Measurements from ENCODE around the gene MYH11. TPM values are rescaled to one million over a fixed set of nuclear protein-coding genes. Genes with fewer than 3 reads are reported as not detected.

The MYH11 gene
- total RNA-seq, 1 experiment from 2014 or later, result not detected

DNA sequence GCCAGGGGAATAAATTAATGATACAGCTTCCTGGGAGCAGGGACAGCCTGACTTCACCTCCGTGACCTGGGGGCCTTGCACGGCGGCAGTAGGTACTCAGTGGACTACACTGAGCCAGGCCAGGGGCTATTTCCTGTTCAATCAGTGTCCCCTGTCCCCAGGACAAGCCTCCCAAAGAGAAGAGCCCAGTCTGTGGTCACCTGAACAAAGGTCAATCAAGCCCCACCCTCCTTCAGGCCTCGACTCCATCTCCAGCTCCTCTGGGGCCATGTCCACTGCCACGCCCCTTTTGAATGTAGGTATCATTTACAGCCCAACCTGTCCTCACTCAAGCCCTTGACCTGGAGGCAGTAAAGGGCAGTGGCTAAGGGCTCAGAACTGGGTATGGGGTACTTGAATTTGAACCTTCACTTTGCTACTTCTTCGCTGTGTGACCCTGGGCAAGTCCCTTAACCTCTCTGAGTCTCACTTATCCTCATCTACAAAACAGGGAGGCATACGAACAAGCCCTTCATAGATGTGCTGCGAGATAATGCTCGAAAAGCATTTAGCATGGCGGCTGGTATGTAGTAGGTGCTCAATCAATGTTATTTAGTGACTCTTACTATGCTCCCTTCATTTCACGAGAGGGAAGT lies 29.0 kb downstream of the MYH11 start:
- DNase-seq (ENCODE audit: low spot score), result no peak
- ChIA-PET CTCF (no interaction called here), POLR2A (ENCODE audit: low non-redundant PET) (no interaction called here)
- intact Hi-C loops (cut with micrococcal nuclease; ENCODE audit: unreplicated experiment), result no loop called here
- Histone ChIP-seq H3K4me1 (ENCODE audit: insufficient read depth, low read length, poor library complexity, severe bottlenecking) (no peaks in the 10 kb centered on the region), H3K4me3 (ENCODE audit: low read depth, low read length, poor library complexity, severe bottlenecking) (no peak overlapping the region), H3K27me3 (replicated peaks; ENCODE audit: insufficient read depth, low read depth, low read length, poor library complexity) (no peaks in the 10 kb centered on the region), H3K36me3 (ENCODE audit: insufficient read depth, low read length, poor library complexity, severe bottlenecking) (no peaks in the 10 kb centered on the region), H3K27ac (ENCODE audit: low read depth, low read length, poor library complexity, severe bottlenecking) (no peak overlapping the region), H3K9me3 (ENCODE audit: low read depth, low read length, poor library complexity, severe bottlenecking) (no peaks in the 10 kb centered on the region)
- BruUV-seq (replicated peaks), result no TSS peak
- no peak for TF ChIP-seq EZH2 (IDR thresholded peaks at IDR 0.05; ENCODE audit: borderline replicate concordance, low read depth, low read length, poor library complexity, severe bottlenecking)
- TF ChIP-seq, protein P1, sequence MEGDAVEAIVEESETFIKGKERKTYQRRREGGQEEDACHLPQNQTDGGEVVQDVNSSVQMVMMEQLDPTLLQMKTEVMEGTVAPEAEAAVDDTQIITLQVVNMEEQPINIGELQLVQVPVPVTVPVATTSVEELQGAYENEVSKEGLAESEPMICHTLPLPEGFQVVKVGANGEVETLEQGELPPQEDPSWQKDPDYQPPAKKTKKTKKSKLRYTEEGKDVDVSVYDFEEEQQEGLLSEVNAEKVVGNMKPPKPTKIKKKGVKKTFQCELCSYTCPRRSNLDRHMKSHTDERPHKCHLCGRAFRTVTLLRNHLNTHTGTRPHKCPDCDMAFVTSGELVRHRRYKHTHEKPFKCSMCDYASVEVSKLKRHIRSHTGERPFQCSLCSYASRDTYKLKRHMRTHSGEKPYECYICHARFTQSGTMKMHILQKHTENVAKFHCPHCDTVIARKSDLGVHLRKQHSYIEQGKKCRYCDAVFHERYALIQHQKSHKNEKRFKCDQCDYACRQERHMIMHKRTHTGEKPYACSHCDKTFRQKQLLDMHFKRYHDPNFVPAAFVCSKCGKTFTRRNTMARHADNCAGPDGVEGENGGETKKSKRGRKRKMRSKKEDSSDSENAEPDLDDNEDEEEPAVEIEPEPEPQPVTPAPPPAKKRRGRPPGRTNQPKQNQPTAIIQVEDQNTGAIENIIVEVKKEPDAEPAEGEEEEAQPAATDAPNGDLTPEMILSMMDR (conservative IDR thresholded peaks at IDR 0.05; ENCODE audit: low read depth, low read length), result no peak

DNA sequence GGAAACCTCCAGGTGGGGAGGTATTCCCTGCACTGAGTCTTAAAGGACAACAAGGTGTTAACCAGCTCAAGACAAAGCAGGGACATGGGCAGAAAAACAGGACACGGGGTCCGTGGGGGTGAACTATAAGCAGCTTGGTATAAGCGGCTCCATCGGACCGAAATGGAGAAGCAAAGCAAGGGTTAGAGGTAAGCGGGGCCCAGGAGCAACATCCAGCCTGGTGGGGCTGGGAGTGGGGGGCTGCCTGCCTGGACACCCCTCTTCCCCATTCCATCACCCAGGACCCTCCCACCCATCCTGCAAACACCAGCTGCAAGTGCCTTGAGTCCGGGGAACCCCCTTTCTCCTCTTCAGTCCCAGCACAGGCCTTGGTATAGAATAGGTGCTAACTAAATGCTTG lies 29.5 kb downstream of the MYH11 start:
- TF ChIP-seq EZH2 (IDR thresholded peaks at IDR 0.05; ENCODE audit: borderline replicate concordance, low read depth, low read length, poor library complexity, severe bottlenecking), result no peak
- Histone ChIP-seq H3K9me3 (ENCODE audit: low read depth, low read length, poor library complexity, severe bottlenecking) (no peaks in the 10 kb centered on the region), H3K36me3 (ENCODE audit: insufficient read depth, low read length, poor library complexity, severe bottlenecking) (no peaks in the 10 kb centered on the region), H3K27ac (ENCODE audit: low read depth, low read length, poor library complexity, severe bottlenecking) (no peak overlapping the region), H3K4me1 (ENCODE audit: insufficient read depth, low read length, poor library complexity, severe bottlenecking) (no peaks in the 10 kb centered on the region), H3K27me3 (replicated peaks; ENCODE audit: insufficient read depth, low read depth, low read length, poor library complexity) (no peaks in the 10 kb centered on the region), H3K4me3 (ENCODE audit: low read depth, low read length, poor library complexity, severe bottlenecking) (no peak overlapping the region)
- no TSS peak for BruUV-seq (replicated peaks)
- intact Hi-C loops (cut with micrococcal nuclease; ENCODE audit: unreplicated experiment), result no loop called here
- no peak for DNase-seq (ENCODE audit: low spot score)
- POLR2A ChIA-PET (ENCODE audit: low non-redundant PET), result no interaction called here
- CTCF ChIA-PET, result no interaction called here

DNA sequence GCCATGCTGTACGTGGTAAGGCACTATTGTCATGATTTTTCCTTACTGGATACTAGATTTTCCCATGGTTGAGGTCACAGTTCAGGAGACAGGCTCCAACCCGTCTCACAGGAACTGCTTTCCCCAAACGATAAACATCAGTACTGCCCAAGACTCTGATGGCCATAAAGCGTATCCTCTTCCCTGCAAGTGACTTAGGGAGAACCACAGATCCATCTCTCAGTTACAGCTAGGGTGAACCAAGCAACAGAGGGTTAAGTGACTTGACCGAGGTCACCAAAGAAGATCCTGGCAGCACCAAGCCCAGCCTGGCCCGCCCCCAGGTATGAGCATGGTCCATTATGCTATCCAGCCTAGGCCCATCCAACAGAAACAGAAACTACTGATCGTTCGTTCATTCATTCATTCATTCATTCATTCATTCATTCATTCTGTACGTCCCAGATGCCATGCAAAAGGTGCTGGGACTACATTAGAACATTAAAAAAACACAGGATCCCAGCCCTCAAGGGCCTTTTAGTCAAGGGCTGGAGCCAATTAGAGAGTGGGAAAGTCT lies 31.0 kb downstream of the MYH11 start:
- no peaks in the 10 kb centered on the region for H3K36me3 ChIP-seq (ENCODE audit: insufficient read depth, low read length, poor library complexity, severe bottlenecking)
- no peak overlapping the region for H3K4me3 ChIP-seq (ENCODE audit: low read depth, low read length, poor library complexity, severe bottlenecking)
- H3K9me3 ChIP-seq (ENCODE audit: low read depth, low read length, poor library complexity, severe bottlenecking), result no peaks in the 10 kb centered on the region
- intact Hi-C loops (cut with micrococcal nuclease; ENCODE audit: unreplicated experiment), result no loop called here
- no peak for DNase-seq (ENCODE audit: low spot score)
- TF ChIP-seq, protein P1 (conservative IDR thresholded peaks at IDR 0.05; ENCODE audit: low read depth, low read length), result no peak
- no peak for TF ChIP-seq EZH2 (IDR thresholded peaks at IDR 0.05; ENCODE audit: borderline replicate concordance, low read depth, low read length, poor library complexity, severe bottlenecking)
- H3K4me1 ChIP-seq (ENCODE audit: insufficient read depth, low read length, poor library complexity, severe bottlenecking), result no peaks in the 10 kb centered on the region
- no peak overlapping the region for H3K27ac ChIP-seq (ENCODE audit: low read depth, low read length, poor library complexity, severe bottlenecking)
- POLR2A ChIA-PET (ENCODE audit: low non-redundant PET), result no interaction called here
- CTCF ChIA-PET, result no interaction called here
- H3K27me3 ChIP-seq (replicated peaks; ENCODE audit: insufficient read depth, low read depth, low read length, poor library complexity), result no peaks in the 10 kb centered on the region
- BruUV-seq (replicated peaks), result no TSS peak

DNA sequence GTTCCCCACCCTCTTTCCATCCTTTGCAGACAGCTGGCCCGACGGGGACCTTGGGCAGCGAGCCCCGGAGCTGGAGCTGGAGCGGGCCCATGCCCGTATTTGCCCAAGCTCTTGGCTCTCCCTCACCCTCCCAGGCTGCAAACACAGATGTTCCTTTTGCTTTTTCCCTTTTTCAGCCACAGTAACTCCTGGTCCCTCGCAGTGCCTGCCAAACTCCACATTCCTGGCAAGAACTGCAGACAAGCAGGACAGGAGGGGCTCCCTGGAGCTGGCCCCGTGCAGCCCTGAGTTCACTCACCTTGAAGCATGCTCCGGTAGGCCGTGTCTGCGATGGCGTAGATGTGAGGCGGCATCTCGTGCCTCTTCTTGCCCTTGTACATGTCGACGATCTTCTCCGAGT lies 33.9 kb downstream of the MYH11 start:
- no peak for DNase-seq (ENCODE audit: low spot score)
- TF ChIP-seq EZH2 (IDR thresholded peaks at IDR 0.05; ENCODE audit: borderline replicate concordance, low read depth, low read length, poor library complexity, severe bottlenecking), result no peak
- TF ChIP-seq, protein P1 (conservative IDR thresholded peaks at IDR 0.05; ENCODE audit: low read depth, low read length), result no peak
- BruUV-seq (replicated peaks), result no TSS peak
- Histone ChIP-seq H3K36me3 (ENCODE audit: insufficient read depth, low read length, poor library complexity, severe bottlenecking) (no peaks in the 10 kb centered on the region), H3K4me3 (ENCODE audit: low read depth, low read length, poor library complexity, severe bottlenecking) (no peak overlapping the region), H3K27me3 (replicated peaks; ENCODE audit: insufficient read depth, low read depth, low read length, poor library complexity) (no peaks in the 10 kb centered on the region), H3K4me1 (ENCODE audit: insufficient read depth, low read length, poor library complexity, severe bottlenecking) (no peaks in the 10 kb centered on the region), H3K9me3 (ENCODE audit: low read depth, low read length, poor library complexity, severe bottlenecking) (no peaks in the 10 kb centered on the region), H3K27ac (ENCODE audit: low read depth, low read length, poor library complexity, severe bottlenecking) (no peak overlapping the region)
- intact Hi-C loops (cut with micrococcal nuclease; ENCODE audit: unreplicated experiment), result loop anchor here (5.0 kb wide), 1 partner anchor 56 kb away; no protein-coding TSS in a partner anchor
- ChIA-PET CTCF (interaction anchor here (0.7 kb wide), 1 partner anchor 12 kb away, joined by 3 read pairs; no protein-coding TSS in a partner anchor), POLR2A (ENCODE audit: low non-redundant PET) (no interaction called here)

Data from A673 (cell line).